Esophagus squamous epithelium (tissue), 5 donors: ENCODE results near the gene FHL1. TPM values are rescaled to one million over a fixed set of nuclear protein-coding genes. Genes with fewer than 3 reads are reported as not detected.

Source experiments
- DNase-seq: peaks from one replicate; lab custom pipeline; 2025; lab: John Stamatoyannopoulos, UW
- H3K27ac ChIP-seq, 4 donors: fragments of 200-600 bp; sonication (generic); one replicate each; pipeline ENCODE4 v1.5.1; 2016 to 2019; ENCODE audit warnings: mild to moderate bottlenecking in 1 of 4
- H3K27me3 ChIP-seq, 4 donors: fragments of 200-600 bp; sonication (generic); 1 replicate in 3 of 4; 2 replicates in 1 of 4; pipeline versions ENCODE4 v1.5.1 to v1.6.0; 2017 to 2021; ENCODE audit warnings: antibody characterized with exemption in 1 of 4
- H3K36me3 ChIP-seq, 3 donors: fragments of 200-600 bp; sonication (generic); one replicate each; pipeline ENCODE4 v1.5.1; 2016 to 2019
- H3K4me1 ChIP-seq, 3 donors: fragments of 200-600 bp; sonication (generic); one replicate each; pipeline ENCODE4 v1.5.1; 2017 to 2019
- H3K4me3 ChIP-seq, 4 donors: fragments of 200-600 bp; sonication (generic); 1 replicate in 3 of 4; 2 replicates in 1 of 4; pipeline ENCODE4 v1.5.1; 2016 to 2019; ENCODE audit warnings: mild to moderate bottlenecking in 2 of 4, moderate library complexity in 1 of 4
- H3K9me3 ChIP-seq, 3 donors: fragments of 200-600 bp; sonication (generic); one replicate each; pipeline ENCODE4 v1.5.1; 2016 to 2019
- POLR2A ChIP-seq, 4 donors: fragments of 450-650 bp; IDR thresholded peaks; one replicate each; pipeline ENCODE4 v1.6.1; 2017; ENCODE audit warnings: antibody characterized with exemption in 4 of 4, mild to moderate bottlenecking in 4 of 4, moderate library complexity in 3 of 4
- WGBS, 2 donors: methylation state at CpG; one replicate each; pipeline ENCODE4 v1.1.5; 2018; 5-methylcytosine and 5-hydroxymethylcytosine counted together
- intact Hi-C: fragments of 100-400 bp; cut with DNase I; formaldehyde crosslinking; loops from one replicate; pipeline ENCODE4 v1.15.0; 2022
- total RNA-seq, 4 donors: library from RNA; depleted of rRNA; stranded (reverse); fragments of >200 nt; gene quantifications; one replicate each; pipeline ENCODE4 v1.1.0, GENCODE V29; 2016
- TF ChIP-seq, protein P1 (sequence below), 6 experiments: fragments of 450-650 bp in 4 of 6; fragments of 200-600 bp in 2 of 6; sonication (generic) in 2 of 6; IDR thresholded peaks; one replicate each; pipeline ENCODE4 v1.5.1; 2016 to 2019; ENCODE audit warnings: antibody characterized with exemption in 6 of 6, mild to moderate bottlenecking in 4 of 6, moderate library complexity in 4 of 6
- donor health status: DM: yes; HTN: yes; CAD: no.

The FHL1 gene
- total RNA-seq, 4 donors from 2014 or later, result 17.1 to 509 (median 70.4) TPM

- Histone ChIP-seq H3K27ac (peak overlapping the region in 3 of 4 donors; percentile 21 to 90 (median 63)), H3K4me1 (peaks cover 0 to 2% (median 0%) of the 10 kb centered on the region in 3 donors), H3K36me3 (no peaks in the 10 kb centered on the region), H3K4me3 (no peak overlapping the region), H3K27me3 (no peaks in the 10 kb centered on the region), H3K9me3 (no peaks in the 10 kb centered on the region)
- intact Hi-C loops, result no loop called here
- WGBS, 2 donors, result 40 to 57% methylated on average over 3 of the region's 3 CpGs
- TF ChIP-seq, protein P1, sequence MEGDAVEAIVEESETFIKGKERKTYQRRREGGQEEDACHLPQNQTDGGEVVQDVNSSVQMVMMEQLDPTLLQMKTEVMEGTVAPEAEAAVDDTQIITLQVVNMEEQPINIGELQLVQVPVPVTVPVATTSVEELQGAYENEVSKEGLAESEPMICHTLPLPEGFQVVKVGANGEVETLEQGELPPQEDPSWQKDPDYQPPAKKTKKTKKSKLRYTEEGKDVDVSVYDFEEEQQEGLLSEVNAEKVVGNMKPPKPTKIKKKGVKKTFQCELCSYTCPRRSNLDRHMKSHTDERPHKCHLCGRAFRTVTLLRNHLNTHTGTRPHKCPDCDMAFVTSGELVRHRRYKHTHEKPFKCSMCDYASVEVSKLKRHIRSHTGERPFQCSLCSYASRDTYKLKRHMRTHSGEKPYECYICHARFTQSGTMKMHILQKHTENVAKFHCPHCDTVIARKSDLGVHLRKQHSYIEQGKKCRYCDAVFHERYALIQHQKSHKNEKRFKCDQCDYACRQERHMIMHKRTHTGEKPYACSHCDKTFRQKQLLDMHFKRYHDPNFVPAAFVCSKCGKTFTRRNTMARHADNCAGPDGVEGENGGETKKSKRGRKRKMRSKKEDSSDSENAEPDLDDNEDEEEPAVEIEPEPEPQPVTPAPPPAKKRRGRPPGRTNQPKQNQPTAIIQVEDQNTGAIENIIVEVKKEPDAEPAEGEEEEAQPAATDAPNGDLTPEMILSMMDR (IDR thresholded peaks at IDR 0.05), result no peak
- TF ChIP-seq POLR2A (IDR thresholded peaks at IDR 0.05), result no peak
- DNase-seq, result no peak
Observed at GRCh38 chrX:136157187-136157586, 9.9 kb downstream of the FHL1 start.

DNA sequence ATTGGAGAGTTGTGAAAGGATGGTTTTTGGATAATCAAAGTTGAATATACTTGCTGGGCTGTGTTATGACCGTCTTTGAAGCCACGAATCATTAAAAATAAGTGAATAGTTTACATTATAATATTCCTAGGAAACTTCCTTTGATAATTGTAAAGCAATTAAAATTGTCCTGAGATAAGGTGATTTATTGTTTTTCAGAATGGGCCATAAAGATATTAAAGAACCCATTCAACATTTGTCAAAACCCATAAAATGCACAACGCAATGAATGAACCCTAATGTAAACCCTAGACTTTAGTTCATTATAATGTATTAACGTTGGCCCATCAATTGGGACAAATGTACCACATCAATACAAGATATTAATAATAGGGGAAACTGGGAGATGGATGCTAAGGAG, 11.4 kb downstream of the FHL1 start:
- WGBS, 2 donors, result 66 to 72% methylated on average over 4 of the region's 4 CpGs
- no peak for TF ChIP-seq POLR2A (IDR thresholded peaks at IDR 0.05)
- TF ChIP-seq, protein P1 (IDR thresholded peaks at IDR 0.05), result no peak

DNA sequence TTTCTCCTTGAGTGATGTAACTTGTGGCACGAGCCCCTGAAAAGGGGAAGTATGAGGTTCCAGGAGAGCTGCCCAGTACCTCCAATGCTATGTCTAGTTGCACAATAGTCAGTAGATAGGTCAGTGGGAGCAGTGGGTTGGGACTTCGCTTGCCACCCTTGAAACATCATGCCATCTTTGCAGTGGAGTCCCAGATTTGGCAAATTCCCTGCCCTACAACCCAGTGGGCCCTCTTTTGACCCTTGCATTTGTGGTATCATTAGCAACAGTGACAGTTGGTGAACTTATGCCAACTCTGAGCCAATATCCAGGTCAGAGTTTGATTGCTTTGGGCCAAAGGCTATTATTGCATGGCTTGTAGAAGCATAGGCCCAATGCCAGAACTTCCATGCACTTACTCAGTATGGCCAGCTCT, 12.3 kb downstream of the FHL1 start:
- Histone ChIP-seq H3K27ac (peak overlapping the region in 3 of 4 donors; percentile 35 to 90 (median 71)), H3K27me3 (no peaks in the 10 kb centered on the region), H3K4me3 (no peak overlapping the region), H3K9me3 (no peaks in the 10 kb centered on the region), H3K36me3 (no peaks in the 10 kb centered on the region), H3K4me1 (peaks cover 0 to 9% (median 4%) of the 10 kb centered on the region in 3 donors)
- DNase-seq, result no peak
- 50 to 86% methylated on average over 2 of the region's 2 CpGs for WGBS, 2 donors
- intact Hi-C loops, result loop anchor here (10.0 kb wide), 1 partner anchor 135 kb away; no protein-coding TSS in a partner anchor
- TF ChIP-seq, protein P1 (IDR thresholded peaks at IDR 0.05), result no peak
- TF ChIP-seq POLR2A (IDR thresholded peaks at IDR 0.05), result no peak

More for the DNA sequence above, 11.4 kb downstream of the FHL1 start:
- H3K4me3 ChIP-seq, result no peak overlapping the region
- DNase-seq, result no peak
- H3K4me1 ChIP-seq, result peaks cover 0 to 9% (median 4%) of the 10 kb centered on the region in 3 donors
- no peaks in the 10 kb centered on the region for H3K9me3 ChIP-seq
- intact Hi-C loops, result no loop called here
- no peaks in the 10 kb centered on the region for H3K36me3 ChIP-seq
- H3K27me3 ChIP-seq, result no peaks in the 10 kb centered on the region
- peak overlapping the region in 3 of 4 donors; percentile 25 to 90 (median 35) for H3K27ac ChIP-seq

DNA sequence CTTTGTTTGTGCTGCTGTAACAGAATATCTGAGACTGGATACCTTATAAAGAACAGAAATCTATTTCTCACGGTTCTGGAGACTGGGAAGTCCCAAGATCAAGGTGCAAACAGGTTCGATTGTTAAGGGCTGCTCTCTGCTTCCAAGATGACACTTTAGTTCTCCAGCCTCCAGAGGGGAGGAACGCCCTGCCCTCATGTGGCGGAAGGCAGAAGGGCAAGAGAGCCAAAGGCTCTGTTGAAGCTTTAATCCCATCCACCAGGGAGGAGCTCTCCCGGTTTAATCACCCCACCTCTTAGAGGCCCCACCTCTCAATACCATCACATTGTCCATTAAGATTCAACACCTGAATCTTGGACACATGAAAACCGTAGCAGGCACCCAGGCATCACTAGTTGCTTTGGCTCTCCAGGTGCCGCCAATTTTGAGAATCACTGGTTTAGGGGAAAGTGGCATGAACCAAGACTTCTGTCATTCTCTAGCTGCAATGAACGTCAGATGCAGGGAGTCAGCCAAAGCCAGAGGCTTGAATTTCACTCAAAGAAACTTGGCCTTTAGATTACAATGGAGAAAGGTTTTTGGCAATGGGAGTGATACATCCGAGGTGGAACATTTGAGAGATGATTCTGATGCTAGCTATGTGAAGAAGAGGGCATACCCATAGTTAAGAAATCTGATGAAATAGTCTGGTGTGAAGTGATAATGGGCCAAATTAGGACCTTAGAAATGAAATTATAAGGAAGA, 15.7 kb downstream of the FHL1 start:
- peaks cover 0 to 9% (median 4%) of the 10 kb centered on the region in 3 donors for H3K4me1 ChIP-seq
- no peaks in the 10 kb centered on the region for H3K36me3 ChIP-seq
- WGBS, 2 donors, result 25 to 38% methylated on average over 5 to 8 of the region's 9 CpGs
- no peaks in the 10 kb centered on the region for H3K27me3 ChIP-seq
- no peak for DNase-seq
- no peaks in the 10 kb centered on the region for H3K9me3 ChIP-seq
- TF ChIP-seq POLR2A (IDR thresholded peaks at IDR 0.05), result no peak
- TF ChIP-seq, protein P1 (IDR thresholded peaks at IDR 0.05), result peak in 5 of 6 experiments; percentile 50 to 69 (median 62)
- H3K4me3 ChIP-seq, result no peak overlapping the region
- H3K27ac ChIP-seq, result peak overlapping the region in 3 of 4 donors; percentile 69 to 90 (median 82)
- intact Hi-C loops, result loop anchor here (10.0 kb wide), 1 partner anchor 138 kb away; no protein-coding TSS in a partner anchor

DNA sequence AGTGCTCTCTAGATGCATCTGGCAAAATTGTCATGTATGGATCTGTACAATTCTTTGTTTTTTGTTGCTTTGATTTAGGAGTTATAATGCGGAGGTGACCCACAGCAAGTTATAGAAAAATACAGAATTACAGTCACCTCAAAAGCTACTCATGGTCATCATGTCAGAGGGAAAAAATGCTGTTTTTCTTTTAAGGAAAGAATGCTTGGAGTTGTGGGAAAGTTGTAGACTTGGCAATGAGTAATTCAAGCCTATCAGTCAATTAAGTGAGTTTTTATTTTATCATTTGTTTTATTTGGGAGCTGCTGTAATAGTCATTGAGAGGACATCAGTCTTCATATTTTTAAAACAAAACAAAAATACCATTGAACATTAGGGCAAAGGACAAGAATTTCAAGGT, 16.4 kb downstream of the FHL1 start:
- intact Hi-C loops, result loop anchor here (10.0 kb wide), 1 partner anchor 139 kb away; no protein-coding TSS in a partner anchor
- no peak for DNase-seq
- Histone ChIP-seq H3K27ac (peak overlapping the region in 3 of 4 donors; percentile 69 to 90 (median 82)), H3K36me3 (no peaks in the 10 kb centered on the region), H3K4me3 (no peak overlapping the region), H3K27me3 (no peaks in the 10 kb centered on the region), H3K9me3 (no peaks in the 10 kb centered on the region), H3K4me1 (peaks cover 0 to 10% (median 4%) of the 10 kb centered on the region in 3 donors)
- TF ChIP-seq, protein P1 (IDR thresholded peaks at IDR 0.05), result no peak
- TF ChIP-seq POLR2A (IDR thresholded peaks at IDR 0.05), result no peak
- 60 to 91% methylated on average over 1 of the region's 1 CpG for WGBS, 2 donors
